ENCODE results near the gene PPP1R14B.

The PPP1R14B gene

GRCh38 chr11:64208086-64208795 lies 38.5 kb downstream of the PPP1R14B start:
- DNase-seq = peak; percentile 52

DNA sequence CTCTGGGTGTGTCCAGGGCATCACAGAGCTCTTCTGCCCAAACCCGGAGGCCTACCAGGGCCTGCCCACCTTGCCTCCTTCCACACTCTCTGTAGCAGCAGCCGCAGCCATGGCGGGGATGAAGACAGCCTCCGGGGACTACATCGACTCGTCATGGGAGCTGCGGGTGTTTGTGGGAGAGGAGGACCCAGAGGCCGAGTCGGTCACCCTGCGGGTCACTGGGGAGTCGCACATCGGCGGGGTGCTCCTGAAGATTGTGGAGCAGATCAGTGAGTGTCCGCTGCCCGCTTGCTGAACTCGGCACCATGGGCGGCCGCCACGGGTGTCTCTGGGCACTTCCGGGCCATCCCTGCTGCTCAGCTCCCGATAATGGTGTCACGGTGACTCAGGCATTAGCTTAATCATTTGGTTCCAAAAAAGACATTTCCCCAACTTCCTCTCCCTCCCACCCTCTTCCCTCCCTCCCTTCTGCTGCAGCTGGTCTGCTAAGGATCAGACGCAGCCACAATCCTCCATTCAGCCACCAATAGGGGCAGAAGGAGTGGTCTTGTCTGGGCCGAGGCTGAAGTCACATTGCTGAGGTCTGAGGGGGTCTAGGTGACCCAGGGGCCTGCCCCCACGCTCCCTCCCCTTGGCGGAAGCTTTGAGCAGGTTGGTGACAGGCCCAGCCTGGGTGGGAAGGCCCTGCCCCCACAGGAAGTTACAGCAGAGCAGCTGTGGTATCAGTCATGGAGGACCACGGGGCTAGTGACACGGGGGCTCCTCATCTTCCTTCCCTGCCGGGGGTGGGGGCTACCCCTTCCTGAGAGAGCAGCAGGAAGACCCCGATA lies 39.3 kb downstream of the PPP1R14B start:
- DNase-seq = peak; percentile 78

DNA sequence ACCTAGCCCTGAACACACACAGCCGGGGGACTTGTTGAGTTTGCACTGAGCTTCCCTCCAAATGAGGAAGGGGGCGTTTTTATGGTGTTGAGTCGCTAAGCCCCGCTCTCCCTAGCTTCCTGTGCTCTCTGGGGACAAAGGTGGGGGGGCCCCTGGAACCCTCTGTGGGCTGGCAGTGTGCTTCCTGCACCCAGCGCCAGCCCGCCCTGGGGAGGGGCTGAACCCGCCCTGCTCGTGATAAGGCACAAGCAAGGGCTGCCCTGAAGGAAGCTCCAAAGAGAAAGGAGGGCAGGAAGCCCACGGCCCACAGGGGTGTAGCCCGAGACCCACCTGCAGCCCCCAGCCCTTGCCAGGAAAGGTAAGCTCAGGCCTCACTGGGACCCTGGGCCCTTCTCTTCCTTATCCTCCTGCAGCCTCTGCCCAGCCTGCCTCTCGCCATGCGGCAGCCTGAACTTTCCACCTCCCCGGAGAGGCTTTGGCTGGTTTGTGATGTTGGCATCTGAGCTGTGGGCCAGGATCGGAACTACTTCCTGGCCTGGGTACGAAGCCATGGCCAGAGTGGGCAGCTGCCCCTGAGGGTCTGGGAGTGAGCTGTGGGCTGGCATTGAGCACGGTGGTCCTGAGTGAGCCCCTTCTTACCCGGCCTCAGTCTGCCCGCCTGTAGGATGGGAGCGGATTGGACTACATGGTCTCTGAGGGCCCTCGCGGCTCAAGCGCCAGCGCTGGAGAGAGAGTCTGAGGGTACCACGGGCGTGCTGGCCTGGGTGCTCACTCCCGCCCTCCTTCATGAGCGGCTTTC lies 40.1 kb downstream of the PPP1R14B start, which contains the start of gene FERMT3:
Gene FERMT3, plus strand, starts transcription at position 265 of the 799 bp plus-strand sequence. CDS start 644 bp downstream, outside the sequence.
- DNase-seq = no peak

- peak; percentile 82 for DNase-seq
These were observed 42.2 kb downstream of the PPP1R14B start for GRCh38 chr11:64204464-64204989.

DNA sequence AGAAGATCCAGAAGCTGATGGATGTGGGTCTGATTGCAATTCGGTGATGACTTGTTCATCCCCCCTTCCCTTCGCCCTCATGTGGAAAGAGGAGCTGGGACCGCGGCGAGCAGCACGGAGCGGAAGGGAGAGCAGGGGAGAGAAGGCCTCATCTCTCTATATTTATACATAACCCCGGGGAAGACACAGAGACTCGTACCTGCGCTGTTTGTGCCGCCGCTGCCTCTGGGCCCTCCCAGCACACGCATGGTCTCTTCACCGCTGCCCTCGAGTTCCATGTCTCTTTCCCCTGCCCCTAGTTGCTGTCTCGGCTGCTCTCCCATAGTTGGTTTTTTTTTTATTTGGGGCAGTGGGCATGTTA lies 42.7 kb downstream of the PPP1R14B start:
- DNase-seq = no peak

GRCh38 chr11:64203421-64204079 lies 43.2 kb downstream of the PPP1R14B start:
- no peak for DNase-seq

- no peak for DNase-seq
These were observed 43.8 kb downstream of the PPP1R14B start for GRCh38 chr11:64202992-64203391.

DNA sequence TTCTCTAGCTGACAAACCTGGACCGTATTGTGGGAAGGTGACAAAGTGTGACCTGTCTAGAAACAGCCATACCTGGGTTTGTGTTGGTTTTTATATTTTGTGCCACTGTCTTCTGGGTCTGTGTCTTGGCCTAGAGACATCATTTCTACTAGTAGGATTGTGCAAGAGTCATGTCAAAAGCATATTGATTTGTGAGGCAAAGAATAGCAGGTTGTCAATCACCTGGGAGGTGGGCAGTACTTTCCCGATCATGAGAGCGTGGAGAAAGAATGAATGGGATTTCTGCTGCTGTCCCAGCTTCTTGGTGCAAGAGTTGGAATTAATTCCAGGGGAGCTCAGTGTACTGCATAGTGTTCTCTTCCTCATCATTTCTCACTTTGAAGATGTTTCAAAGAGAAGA lies 45.2 kb downstream of the PPP1R14B start:
- no peak for DNase-seq

DNA sequence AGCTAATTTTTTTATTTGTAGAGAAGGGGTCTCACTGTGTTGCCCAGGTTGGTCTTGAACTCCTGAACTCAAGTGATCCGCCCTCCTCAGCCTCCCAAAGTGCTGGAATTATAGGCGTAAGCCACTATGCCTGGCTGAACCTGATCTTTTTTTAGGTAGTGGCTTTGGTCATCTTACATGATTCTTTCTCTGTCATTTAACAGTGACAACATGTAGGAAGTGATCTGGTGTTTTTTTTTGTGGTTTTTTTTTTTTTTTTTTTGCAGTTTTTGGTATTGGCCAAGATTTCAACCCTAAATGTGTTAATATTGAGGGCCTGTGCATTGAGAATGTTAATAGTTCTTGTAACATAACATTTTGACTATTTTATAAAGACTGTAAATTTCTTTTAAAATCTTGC lies 48.2 kb downstream of the PPP1R14B start:
- no peak for DNase-seq

DNA sequence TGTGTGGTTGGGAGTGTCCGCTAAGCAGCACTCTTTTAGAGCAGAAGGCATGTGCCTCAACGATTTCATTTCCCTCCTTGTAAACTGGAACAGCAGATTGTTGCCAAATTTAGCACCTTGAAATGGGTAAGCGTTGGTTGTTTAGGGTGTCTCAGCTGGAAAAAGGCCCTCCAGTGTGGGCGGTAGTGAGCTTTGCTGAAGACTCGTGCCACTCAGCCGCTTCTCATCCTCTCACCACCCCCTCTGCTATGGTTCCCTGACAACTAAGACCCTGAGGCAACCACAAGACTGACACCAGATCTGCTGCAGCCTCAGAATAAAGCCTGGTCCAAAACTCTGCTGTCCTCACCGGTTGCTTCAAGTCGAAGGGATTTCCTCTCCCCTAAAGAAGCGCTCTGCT lies 50.1 kb downstream of the PPP1R14B start:
- DNase-seq = no peak
